BE2C (cell line): ENCODE measurements around the gene CERS2.

Experiments
- DNase-seq: peaks from one replicate; pipeline ENCODE4 v3.0.0-alpha.2; 2020
- H3K27me3 ChIP-seq: fragments of 250-450 bp; sonication (Bioruptor Pico); 2 replicates; pipeline ENCODE4 v1.5.1; 2020; ENCODE audit warnings: mild to moderate bottlenecking
- H3K36me3 ChIP-seq: fragments of 250-450 bp; sonication (Bioruptor Pico); 2 replicates; pipeline ENCODE4 v1.5.1; 2020; ENCODE audit warnings: mild to moderate bottlenecking
- H3K4me1 ChIP-seq: fragments of 250-450 bp; sonication (Bioruptor Pico); 2 replicates; pipeline ENCODE4 v1.5.1; 2020
- H3K4me3 ChIP-seq: 2 replicates; pipeline ENCODE4 v1.5.1; 2011; ENCODE audit warnings: low read depth, low read length
- H3K9me3 ChIP-seq: fragments of 250-450 bp; sonication (Bioruptor Pico); 2 replicates; pipeline ENCODE4 v1.5.1; 2020
- TF ChIP-seq, protein P1 (sequence below): IDR thresholded peaks from 2 replicates; pipeline ENCODE4 v1.5.1; 2012; ENCODE audit warnings: mild to moderate bottlenecking, low read depth, low read length

CERS2 gene

DNA sequence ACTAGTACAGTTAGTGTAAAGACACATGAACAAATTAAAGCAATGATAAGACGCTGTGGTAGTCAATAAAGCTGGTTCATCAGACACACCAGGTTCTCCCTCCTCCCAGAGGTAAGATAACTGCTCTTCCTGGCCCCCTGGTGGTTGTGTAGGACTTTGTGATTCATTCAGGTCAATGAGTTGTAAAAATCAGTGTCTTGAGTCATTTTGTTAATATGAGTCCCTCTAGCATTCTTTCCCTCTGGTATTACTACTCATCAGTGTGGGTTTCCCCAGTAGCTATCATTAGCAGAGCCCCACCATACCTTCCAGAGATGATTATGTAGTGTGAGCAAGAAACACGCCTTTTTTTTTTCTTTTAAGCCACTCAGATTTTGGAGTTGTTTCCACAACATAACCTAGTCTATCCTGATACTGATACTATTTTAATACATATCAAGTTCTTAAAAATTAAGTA lies 52.1 kb downstream of the CERS2 start:
- Histone ChIP-seq H3K4me1 (0 out of 2 replicates have a peak, but pooled peaks cover 2% of the 10 kb centered on the region), H3K4me3 (no peak overlapping the region), H3K36me3 (peaks cover 2% of the 10 kb centered on the region), H3K9me3 (no peaks in the 10 kb centered on the region), H3K27me3 (no peaks in the 10 kb centered on the region)
- TF ChIP-seq, protein P1, sequence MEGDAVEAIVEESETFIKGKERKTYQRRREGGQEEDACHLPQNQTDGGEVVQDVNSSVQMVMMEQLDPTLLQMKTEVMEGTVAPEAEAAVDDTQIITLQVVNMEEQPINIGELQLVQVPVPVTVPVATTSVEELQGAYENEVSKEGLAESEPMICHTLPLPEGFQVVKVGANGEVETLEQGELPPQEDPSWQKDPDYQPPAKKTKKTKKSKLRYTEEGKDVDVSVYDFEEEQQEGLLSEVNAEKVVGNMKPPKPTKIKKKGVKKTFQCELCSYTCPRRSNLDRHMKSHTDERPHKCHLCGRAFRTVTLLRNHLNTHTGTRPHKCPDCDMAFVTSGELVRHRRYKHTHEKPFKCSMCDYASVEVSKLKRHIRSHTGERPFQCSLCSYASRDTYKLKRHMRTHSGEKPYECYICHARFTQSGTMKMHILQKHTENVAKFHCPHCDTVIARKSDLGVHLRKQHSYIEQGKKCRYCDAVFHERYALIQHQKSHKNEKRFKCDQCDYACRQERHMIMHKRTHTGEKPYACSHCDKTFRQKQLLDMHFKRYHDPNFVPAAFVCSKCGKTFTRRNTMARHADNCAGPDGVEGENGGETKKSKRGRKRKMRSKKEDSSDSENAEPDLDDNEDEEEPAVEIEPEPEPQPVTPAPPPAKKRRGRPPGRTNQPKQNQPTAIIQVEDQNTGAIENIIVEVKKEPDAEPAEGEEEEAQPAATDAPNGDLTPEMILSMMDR: peak; percentile 93
- DNase-seq: peak; percentile 82

DNA sequence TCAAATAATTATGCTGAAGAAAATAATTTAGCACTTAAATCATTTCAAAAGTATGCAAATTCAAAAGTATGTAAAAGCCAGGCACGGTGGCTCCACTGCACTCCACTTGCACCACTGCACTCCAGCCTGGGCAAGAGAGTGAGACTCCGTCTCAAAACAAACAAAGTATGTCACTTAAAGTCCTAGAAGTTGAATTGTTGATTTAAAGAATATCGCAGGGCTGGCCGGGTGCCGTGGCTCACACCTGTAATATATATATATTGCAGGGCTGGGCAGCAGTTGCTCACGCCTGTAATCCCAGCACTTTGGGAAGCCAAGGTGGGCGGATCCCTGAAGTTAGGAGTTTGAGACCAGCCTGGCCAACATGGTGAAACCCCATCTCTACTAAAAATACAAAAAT lies 57.2 kb downstream of the CERS2 start:
- DNase-seq: no peak
- H3K27me3 ChIP-seq: no peaks in the 10 kb centered on the region
- no peaks in the 10 kb centered on the region for H3K4me1 ChIP-seq
- no peaks in the 10 kb centered on the region for H3K9me3 ChIP-seq
- no peak overlapping the region for H3K4me3 ChIP-seq
- TF ChIP-seq, protein P1: no peak
- H3K36me3 ChIP-seq: no peaks in the 10 kb centered on the region
